ENCODE results near the gene ZNF423. TPM values are rescaled to one million over a fixed set of nuclear protein-coding genes. Genes with fewer than 3 reads are reported as not detected.
A peak's percentile ranks its signal among the peaks of the same experiment; 100 is the strongest.

The ZNF423 gene
- total RNA-seq, 1 donor from 2014 or later = 11.0 TPM

DNA sequence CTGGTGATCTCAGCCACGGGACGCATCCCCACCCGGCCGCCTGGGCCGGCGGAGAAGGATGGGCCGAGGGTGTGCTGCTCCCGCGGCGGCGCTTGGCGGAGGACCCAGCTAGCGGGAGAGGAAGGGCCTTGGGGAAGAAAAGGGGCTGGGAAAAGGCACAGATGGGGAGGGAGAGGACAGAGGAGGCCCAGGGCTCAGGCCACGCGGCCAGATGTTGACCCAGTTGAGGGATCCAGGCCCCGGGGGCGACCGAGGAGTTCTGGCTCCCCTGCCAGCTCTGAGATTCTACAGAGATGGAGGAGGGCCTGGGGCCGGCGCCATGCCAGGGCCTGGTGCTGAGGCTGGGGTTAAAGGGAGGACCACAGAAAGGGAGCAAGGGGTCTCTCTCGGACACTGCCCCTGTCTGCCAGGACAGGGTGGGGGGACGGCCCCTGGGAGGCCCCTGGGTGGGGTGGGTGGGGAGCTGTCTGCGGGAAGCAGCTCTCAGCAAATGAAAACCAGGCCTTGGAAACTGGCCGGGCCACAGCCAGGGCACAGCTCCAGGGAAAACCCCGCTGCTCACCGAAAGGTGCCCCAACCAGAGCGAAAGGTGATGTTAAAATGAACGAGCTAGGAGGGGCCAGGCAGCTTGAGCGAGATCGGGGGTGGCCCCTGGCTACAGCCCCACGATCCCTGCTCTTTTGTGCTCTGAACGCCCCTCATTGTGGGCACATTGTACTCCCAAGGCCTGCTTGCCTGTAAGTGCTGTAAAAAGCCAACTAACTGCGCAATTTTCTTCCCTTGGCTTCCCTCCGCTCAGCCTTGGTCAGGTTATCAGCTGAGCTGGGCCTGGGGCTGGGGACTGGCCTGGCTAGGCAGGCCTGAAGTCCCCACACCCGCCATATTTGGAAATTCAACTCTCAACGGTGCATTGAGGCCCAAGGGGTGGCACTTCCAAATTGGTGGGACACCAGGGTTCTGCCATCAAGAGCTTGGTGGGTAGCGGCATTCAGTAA, 191.4 kb downstream of the ZNF423 start:
- peak; percentile 29 for DNase-seq (ENCODE audit: low spot score)

DNA sequence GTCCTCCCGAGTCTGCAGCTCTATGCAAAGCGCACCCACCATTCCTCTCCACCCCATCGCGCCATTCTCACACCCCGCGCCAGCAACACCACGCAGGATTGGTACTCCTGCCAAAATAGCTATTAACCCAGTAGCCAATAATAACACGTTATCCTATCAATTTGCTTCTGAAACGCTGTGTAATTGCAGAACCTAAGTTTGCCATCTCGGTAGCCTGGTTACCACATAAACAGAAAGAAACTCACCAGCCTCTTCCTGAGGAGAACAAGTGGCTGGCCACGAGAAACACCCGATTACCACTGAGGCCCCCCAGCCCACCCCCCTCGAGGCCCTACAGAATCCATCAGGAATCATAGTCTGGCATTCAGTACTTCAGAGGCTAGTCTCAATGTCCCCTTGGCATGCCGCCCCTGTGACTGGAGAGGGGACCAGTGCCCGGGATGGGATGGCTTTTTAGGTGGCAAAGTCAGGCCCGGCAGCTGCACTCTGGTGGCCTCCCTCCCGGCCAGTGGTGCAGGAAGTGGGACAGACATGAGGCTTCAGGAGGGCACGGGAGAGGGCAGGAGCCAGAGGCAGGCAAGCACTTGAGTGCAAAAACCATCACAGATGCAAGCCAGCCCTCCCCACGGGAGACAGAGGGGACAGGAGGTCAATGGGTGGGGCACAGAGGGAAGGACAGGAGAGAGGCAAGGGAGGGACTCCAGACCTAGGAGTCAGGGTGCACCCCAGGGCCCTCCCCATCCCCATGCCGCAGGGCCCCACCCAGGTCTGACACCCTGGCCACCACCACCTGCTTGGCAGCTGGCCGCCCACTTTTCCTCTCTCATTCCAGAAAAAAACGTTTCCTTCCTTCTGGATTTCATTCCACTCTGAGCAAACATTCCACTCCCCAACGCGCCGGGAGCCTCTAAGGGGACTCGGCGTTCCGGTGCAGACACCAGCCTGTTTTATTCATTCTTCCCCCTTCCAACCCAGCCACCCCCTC, 192.5 kb downstream of the ZNF423 start:
- peak; percentile 25 for DNase-seq (ENCODE audit: low spot score)

GRCh38 chr16:49662569-49662968, 193.3 kb downstream of the ZNF423 start:
- no peak for DNase-seq (ENCODE audit: low spot score)

DNA sequence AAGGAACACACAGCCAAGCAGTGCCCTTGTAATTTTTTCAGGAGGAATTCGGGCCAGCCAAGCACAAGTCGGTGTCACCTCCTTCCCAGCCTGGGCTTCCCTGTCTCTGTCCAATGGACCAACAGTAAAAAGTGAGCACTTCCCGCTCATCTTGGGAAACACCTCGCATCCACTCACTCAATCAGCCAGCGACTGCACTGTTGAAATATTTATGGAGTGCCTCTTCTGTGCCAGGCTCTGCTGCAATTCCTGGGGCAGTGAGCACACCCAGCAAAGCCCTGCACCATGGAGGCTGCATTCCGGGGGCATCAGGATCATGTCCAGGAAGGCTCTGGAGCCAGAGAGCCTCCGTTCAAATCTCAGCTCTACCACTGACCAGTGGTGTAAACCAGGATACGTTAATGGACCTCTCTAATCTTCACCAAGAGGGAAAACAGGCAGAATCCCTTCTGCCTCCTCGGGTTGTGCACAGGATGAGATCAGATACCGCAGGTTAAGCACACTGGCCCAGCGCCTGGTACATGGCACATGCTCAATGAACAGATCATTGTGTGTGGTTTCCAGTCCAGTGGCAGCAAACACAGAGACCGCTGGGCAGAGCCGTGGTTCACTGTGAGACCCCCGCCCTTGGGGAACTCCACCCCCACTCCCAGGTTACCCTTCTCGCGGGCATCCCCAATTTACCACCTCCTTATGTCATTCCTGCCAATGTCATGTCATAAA, 194.3 kb downstream of the ZNF423 start:
- no peak for DNase-seq (ENCODE audit: low spot score)

GRCh38 chr16:49660626-49661025, 195.3 kb downstream of the ZNF423 start:
- no peak for DNase-seq (ENCODE audit: low spot score)

DNA sequence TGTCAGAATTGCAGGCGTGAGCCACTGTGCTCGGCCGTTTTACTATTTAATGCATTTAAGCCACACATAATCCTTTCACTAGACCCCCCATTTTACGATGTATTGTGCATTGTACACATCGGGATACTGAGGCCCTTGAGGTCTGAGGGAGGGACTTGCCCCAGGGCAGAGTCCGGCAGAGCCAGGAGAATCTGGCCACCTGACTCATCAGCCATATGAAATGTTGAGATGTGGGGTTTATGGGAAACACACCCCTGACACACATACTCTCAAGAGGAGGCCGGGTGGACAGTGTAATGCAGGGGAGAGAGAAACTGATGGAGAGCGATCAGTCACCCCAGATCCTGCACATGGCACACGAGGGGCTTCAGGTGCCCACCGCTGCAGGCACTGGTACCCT, 196.6 kb downstream of the ZNF423 start:
- DNase-seq (ENCODE audit: low spot score) = no peak

GRCh38 chr16:49658531-49658930, 197.4 kb downstream of the ZNF423 start:
- no peak for DNase-seq (ENCODE audit: low spot score)

DNA sequence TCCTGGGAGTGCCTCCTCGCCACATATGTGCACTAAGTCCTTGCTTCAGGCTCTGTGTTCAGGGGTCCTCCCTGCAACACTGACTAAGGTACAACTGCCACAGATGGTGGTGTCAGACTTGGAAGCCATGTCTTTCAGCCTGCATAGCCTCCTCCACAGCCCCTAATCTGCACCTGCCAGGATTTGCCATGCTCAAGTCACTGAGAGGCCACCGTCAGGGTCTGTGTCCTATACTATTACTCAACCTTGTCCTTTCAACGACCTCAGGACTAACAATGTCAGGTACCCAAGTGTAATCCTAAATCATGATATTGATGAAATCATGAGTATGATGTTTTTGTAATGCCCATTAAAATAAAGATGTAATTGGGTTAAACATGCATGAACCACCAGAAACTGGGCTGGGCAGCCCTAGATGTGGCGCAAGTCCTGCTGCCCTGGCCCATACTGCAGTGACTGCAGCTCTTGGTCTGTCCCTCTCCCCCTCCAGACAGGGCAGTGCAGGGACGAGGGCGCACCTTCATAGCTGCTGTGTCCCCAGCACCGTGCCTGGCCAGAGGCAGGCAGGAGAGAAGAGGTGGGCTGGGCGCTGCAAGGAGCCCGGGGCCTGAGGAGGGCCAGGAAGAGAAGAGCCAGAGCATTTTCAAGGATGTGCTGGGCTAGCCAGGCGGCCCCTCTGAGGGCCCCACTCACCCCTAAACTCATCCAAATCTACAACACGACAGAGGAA, 198.0 kb downstream of the ZNF423 start:
- no peak for DNase-seq (ENCODE audit: low spot score)

- DNase-seq (ENCODE audit: low spot score) = no peak
These were observed 201.5 kb downstream of the ZNF423 start for GRCh38 chr16:49654425-49654824.

GRCh38 chr16:49653577-49653976, 202.3 kb downstream of the ZNF423 start:
- no peak for DNase-seq (ENCODE audit: low spot score)

GRCh38 chr16:49653173-49653570, 202.7 kb downstream of the ZNF423 start:
- DNase-seq (ENCODE audit: low spot score) = no peak

DNA sequence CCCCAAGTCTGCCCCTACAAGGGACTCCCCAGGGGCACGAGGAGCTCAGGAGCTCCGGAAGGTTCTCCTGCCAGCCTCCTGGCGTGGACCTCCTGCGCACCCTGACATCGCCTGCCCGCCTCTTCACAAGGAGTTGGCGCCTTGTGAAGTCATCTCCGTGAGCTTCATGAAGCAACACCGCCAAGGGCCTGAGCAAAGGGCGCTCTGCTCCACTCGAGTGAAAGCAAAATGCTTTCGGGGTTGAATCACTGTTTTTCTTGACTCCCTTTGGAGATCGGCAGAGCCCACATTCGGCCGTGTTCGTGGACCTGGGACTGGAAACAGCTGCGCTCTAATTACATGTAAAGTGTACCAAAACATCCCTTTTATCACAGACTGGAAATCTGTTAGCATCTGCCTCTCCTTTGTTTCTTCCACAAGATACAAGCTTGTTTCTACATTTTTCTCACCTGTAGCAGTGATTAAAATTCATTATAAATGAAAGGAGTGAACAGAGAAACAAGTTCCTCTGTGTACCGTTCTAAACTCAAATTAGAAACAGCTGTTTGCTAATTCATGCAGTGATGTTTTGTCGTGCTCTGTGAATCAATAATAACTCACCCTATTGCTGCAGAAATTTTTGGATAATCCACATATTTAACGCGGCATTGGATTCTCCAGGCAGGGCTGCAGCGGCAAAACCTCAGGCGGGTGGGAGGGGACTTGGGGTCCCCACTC, 203.3 kb downstream of the ZNF423 start:
- DNase-seq (ENCODE audit: low spot score) = peak; percentile 19

DNA sequence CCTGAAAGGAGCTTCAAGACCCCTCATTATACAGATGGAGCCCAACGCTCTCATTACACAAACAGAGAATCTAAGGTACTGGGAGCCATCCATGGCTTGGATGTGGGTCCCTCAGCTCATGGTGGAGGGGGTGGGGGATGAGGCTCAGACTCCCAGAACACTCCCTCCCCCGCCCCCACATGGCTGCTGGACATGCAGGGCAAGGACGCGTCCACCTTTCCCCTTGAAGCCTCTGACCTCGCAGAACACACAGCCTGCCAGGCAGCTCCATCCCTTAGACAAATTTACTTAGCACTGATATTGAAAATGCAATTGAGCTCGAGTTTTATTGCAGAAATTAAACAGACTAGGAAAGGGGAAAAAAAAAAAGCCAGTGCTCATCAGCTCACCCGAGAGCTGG, 203.9 kb downstream of the ZNF423 start:
- no peak for DNase-seq (ENCODE audit: low spot score)

- no peak for DNase-seq (ENCODE audit: low spot score)
These were observed 204.7 kb downstream of the ZNF423 start for GRCh38 chr16:49651226-49651625.

GRCh38 chr16:49650603-49651002, 205.3 kb downstream of the ZNF423 start:
- DNase-seq (ENCODE audit: low spot score) = no peak

GRCh38 chr16:49649013-49649765, 206.7 kb downstream of the ZNF423 start:
- peak; percentile 62 for DNase-seq (ENCODE audit: low spot score)

DNA sequence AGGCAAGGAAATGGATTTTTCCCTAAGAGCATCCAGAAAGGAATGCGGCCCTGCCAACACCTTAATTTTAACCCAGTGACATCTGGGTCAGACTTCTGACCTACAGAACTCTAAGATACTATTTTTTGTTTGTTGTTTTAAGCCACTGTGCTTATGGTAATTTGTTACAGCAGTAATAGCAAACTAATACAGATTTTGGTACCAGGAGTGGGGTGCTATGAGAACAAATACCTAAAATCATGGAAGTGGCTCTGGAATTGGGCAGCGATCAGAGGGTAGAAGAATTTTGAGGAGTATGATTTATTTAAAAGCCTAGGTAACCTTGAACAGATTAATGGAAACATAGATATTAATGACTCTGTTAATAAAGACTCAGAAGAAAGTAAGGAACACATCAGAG, 208.2 kb downstream of the ZNF423 start:
- DNase-seq (ENCODE audit: low spot score) = no peak

DNA sequence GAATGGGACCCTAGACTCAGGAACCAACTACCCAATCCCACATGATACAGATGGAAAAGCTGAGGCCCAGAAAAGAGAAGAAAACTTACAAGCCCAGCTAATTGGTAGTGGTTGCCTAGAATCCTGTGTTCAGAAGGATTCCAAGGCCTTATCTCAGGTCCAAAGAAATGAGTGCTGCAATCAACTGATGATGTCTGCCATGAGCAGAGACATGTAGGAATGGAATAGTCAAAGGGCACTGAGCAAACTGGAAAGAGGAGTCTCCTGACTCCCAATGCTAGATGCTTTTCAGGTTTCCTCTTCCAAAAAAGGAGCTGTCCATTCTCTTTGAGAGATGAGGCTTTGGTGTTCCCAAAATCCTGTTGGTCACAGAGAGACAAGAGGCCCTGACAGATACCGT, 210.6 kb downstream of the ZNF423 start:
- DNase-seq (ENCODE audit: low spot score) = no peak

- DNase-seq (ENCODE audit: low spot score) = no peak
These were observed 211.8 kb downstream of the ZNF423 start for GRCh38 chr16:49644145-49644463.
